H4 (cell line): Measurements from ENCODE around the gene ITGB8. TPM values are rescaled to one million over a fixed set of nuclear protein-coding genes. Genes with fewer than 3 reads are reported as not detected.
A peak's percentile ranks its signal among the peaks of the same experiment; 100 is the strongest.

Experiments used
- DNase-seq: peaks from one replicate; pipeline ENCODE4 v3.0.0-alpha.2; 2015; ENCODE audit warnings: low spot score
- total RNA-seq: library from RNA; depleted of rRNA; stranded (reverse); fragments of >200 nt; shearing (Covaris generic); gene quantifications from 2 replicates; pipeline ENCODE4 v1.2.3, GENCODE V29; 2014

Gene ITGB8
- total RNA-seq, 1 experiment from 2014 or later, result 107 TPM

DNA sequence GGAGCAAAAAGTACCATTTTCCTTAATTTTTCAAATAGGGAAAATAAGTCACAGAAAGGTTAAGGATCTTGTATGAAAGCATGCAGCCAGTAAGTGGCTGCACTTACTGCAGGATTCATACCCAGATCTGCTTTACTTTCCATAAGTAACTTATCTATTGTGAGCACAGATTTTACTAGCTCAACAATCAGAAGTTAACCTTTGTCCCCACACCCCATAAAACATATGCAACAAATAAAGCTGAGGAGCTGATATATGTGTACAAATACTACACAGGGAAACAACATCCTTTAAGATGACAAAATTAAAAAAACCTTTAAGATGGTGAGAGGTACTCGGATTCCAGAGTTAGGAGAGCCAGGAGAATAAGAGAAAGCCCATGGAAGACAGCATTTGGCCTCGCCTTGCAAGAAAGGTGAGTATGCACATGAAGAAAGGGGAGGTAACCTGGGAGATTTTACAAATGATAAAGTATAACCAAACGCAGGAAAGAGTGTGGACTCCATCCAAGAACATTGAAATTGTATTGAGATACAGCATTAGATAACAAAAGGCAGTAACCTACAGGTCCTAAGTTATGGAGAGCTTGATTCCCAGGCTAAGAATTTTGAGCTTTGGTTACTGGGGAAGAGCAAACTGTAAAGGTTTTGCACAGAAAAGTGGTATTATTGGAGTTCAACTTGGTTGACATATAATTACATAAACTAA is 87.1 kb downstream of the ITGB8 start:
- DNase-seq, result no peak

DNA sequence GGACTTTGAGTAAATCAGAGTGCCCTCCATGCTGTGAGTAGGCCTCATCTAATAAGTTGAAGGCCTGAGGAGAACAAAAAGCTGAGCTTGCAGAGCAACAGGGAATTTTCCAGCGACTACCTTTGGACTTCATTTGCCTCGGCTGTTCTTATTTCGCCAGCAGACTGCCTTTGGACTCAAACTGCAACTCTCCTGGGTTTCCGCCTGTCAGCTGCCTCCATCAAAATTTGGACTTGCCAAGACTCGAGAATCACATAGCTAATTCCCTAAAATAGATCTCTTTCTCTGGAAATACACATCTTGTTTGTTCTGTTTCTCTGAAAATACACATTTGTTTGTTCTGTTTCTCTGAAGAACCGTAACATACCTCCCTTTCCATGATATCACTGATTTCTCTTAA is 93.8 kb downstream of the ITGB8 start:
- no peak for DNase-seq

DNA sequence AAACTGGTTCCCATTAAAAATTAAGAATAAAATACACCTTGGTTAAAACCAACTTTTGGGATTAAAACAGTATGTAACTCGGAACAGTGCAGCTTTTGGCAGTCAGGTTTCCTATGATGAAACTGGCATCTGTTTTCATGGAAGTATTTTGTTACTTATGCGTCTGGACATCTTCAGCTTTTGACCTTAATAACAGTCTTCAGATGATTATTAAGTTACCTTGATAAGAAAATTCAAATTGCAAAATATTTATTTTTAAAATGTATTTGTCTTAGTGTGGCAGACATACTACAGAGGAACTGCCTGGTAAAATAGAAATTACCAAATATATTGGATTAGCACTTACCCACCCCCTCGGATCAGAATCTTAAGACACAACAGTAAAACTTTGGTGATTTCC is 100.0 kb downstream of the ITGB8 start:
- DNase-seq, result no peak

- no peak for DNase-seq
Measured at GRCh38 chr7:20431146-20431545, 100.4 kb downstream of the ITGB8 start.

DNA sequence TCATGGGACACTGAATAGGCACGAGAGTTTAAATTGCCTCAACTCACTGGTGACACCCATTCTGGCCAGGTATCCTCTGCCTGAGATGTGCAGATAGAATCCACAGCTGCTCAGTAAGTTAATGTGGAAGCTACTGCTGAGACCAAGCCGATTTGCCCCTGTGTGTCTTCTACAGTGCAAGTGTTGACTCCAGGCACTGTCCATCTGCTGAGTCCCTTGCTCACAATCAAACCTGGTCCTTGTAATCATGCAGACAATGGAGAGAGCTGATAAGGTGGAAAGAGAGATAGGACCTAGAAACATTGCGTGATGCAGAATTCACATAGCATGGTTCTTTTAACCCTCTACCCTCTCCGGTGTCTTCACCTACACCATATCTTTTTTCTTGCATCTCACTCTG is 101.4 kb downstream of the ITGB8 start:
- DNase-seq, result no peak

DNA sequence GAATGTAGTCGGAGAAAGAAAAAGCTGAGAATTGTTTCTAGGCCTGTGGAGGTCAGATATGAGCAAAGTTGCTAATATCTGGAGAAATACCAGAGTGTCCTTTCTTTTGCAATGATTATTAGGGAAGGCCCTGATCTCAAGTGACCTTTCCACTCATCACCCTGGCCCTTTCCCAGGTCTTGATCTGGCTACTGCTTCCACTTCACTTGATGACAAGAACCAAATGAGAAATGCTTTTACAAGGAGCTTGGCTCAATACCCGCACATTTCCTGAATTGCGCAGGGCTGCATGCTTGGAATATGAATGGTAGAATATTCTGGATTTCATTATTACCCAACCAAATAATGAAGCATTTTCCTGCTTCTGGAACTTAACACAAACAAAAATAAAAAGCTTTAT is 104.6 kb downstream of the ITGB8 start:
- DNase-seq, result no peak

DNA sequence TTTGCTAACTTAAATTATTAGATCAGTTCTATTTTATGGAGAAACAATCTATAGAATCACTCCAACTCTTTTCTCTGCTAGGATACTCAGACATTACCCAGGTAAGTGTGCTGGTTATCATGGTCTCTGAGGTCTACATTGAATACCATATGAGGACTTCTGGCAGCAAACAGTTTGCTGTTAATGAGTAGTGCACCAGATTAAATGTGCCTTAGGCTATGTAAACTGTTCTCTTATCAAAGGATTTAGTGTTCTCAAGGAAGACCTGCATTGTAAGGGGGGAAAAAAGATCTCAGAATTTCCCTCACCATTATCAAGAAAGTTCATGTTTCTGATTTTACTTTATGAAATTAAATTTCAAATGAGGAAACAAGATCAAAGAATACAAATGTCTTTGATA is 107.5 kb downstream of the ITGB8 start:
- DNase-seq, result no peak

DNA sequence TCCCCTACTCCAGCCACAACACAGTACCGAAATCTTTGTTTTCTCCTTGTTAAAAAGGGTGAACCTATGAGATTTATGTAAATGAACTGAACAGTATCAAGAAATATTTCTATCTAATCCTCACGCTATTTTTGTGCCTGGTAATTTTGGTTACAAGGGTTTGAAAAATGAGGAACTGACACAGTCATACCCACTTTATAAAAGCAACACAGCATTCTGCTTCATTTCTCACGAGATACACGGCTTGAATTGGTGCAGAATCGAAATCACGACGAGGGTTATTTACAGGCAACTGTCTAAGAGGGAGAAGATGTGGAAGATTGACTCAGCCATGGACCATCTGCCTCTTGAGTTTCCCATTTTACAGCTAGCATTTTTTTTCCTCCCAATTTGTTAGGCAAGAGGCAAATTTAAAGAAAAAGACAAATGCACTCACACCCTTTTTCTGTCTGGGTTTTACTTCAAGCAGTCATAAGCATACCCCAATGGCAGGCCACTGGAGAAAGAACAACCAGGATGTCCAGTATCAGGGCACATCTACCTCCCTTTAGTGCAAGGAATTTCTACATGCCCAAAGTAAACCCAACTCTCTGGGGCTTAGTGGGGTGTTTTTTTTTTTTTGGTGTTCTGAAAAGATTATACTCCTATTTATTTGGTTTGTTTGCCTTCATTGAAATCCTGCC is 108.1 kb downstream of the ITGB8 start:
- no peak for DNase-seq

- no peak for DNase-seq
Measured at GRCh38 chr7:20439416-20440185, 108.9 kb downstream of the ITGB8 start.

DNA sequence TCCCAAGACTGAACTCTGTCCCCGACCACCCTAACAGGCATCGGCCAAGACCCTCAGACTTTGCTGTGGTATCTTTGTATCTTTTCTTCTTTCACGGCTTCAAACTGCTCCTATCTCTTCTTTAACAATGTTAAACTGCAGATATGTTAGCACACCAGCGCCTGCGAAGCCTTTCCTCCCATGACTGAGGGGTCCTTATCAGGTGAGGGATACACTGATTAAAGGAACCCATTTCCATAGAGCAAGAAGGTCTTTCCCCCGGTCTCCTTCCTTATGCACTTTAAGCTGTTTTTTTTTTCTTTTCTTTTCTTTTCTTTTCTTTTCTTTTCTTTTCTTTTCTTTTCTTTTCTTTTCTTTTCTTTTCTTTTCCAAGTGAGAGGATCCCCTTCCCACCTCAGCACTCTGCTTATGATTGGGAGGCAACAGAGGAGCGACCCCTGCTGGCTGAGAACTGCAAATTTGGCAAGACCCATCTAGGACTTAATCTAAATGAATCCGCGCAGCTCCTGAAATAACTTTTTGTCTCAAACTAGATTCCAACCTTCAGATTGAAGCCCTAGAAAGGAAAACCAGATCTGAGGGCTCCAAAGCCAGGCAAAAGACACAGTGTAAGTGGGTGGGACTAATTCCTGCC is 109.9 kb downstream of the ITGB8 start:
- DNase-seq, result peak; percentile 68

DNA sequence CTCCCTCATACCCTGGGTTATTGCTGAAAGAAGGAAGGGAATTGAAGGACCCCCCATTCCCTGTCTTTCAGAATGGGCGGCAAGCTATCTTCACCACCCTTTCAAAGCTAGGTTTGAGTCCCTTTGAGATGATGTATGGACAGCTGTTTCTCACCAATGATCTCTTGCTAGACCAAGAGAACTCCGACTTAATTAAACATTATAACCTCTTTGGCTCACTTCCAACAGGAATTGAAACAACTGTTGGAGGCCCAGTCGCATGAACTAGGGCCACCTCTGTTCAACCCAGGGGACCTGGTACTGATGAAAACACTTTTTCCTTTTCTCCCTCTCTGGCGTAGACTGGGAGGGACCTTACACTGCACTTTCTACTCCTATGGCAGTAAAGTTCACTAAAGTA is 110.6 kb downstream of the ITGB8 start:
- DNase-seq, result no peak

DNA sequence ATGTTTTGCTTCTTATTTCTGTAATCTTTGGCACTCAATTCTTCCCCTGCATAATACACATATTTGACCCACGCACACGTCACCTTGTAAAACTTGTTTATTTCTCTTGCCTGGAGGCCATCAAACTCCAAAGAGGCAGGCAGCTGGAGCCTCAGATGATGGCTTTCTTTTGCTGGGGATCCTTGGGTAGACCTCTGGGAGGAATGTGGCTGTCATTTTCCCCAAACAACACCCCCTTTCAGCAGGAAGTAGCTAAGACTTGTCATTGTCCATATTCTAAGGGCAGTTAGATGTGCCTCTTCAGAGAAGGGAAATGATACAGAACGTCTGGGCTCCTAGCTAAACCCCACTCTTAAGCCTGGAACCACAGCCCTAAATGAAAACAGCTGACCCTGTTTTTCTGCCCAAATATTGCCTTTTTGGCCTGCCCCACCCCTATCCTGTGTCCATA is 111.3 kb downstream of the ITGB8 start:
- no peak for DNase-seq

DNA sequence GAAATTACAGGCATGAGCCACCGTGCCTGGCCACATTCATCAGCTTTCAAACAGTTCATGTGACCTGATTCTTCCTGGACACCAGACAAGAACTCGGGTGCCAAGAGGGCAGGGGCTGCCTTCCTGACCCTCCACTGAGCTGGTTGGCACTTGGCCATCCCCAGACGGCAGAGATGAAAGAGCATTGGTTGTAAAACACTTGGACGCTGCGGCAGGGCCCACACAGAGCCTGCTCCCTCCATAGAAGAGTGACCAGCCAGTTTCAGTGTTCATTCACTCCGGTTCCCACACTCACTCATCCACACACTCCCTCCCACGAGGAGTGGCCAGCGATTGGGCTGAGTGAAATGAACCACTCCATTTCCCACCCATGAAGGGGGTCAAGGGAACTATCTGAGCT is 112.3 kb downstream of the ITGB8 start:
- DNase-seq, result no peak

GRCh38 chr7:20444030-20444800 is 113.5 kb downstream of the ITGB8 start:
- no peak for DNase-seq

- DNase-seq, result no peak
Measured at GRCh38 chr7:20447021-20447650, 116.4 kb downstream of the ITGB8 start.

DNA sequence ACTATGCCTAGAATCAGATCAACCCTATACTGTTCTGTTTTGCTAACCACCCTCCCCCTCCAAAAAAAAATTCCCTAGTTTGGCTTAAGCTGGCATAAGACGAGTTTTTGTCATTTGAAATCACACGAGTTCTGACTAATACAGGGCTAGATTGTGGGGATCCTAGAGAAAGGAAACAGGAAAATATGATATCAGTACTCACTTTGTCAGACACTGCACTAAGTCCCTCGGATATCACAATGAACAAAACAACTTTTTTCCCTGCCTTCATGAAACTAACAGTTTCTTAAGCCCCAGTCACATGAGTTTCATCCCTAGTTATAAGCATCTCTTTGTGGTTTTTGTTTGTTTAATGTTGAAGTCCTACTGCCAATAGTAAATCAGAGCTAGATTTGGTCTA is 118.5 kb downstream of the ITGB8 start:
- no peak for DNase-seq

- DNase-seq, result no peak
Measured at GRCh38 chr7:20450536-20450935, 119.8 kb downstream of the ITGB8 start.

DNA sequence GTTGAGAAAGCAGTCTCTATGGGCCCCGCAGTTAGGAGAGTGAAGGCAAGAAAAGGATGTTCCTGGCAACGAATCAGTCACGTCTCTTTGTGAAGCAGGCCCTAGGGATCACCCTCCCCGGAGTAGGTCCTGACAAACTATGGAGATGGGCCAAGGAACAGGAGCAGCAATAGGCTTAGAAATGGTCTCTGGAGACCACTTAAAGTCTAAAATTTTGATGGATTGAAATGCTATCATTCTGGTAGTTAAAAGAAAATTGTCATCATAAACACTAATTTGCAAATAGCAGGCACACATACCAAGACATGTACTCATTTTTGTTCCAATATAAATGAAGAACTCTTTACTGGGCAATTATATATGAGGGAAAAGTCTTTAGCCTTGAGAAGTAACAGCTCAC is 123.5 kb downstream of the ITGB8 start:
- DNase-seq, result no peak

DNA sequence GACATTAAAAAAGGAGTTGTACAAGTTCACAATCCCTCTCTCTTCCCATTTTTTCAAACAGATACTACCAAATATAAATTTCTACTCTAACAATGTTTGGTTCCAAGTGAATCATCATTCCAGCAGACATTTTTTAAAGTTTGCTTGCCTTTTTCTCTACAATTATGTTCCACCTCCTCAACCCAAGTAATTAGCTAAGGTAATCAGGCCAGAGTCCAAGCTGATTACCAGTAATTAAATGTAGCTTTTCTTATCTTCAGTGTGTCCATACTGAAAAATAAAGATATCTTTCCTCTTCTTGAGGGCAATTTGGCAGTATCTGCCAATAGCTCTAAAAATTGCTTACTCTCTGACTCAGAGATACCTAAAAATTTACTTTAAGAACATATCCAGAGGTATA is 126.0 kb downstream of the ITGB8 start:
- DNase-seq, result no peak

DNA sequence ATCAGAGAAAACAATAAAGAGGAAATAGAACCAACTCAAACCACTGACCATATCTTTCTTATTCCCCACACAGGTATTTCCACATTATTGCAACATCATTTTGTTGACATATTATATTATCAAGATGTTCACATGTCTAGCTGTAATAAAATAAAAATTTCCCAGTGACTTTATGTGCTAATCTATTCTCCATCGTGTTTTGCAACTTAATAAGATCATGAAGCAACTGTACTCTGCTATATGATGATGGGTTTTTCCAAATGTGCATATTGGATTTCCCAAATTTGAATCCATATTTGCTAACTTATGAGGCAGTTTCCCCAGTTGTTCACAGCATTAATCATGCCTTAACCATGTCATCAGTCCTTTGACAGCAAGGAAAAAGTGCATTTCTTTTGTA is 127.8 kb downstream of the ITGB8 start:
- DNase-seq, result no peak

GRCh38 chr7:20459419-20459818 is 128.7 kb downstream of the ITGB8 start:
- DNase-seq, result no peak
